ENCODE measurements around the gene CWF19L2.
"Not testable (repeated sequence)": the region's sequence is repeated elsewhere in the genome, so short reads cannot be mapped to it uniquely, and the experiment has no call there.

CWF19L2 gene

GRCh38 chr11:107457558-107458271, at the start of gene CWF19L2:
Gene CWF19L2, minus strand, starts transcription at chr11:107457825. Its CDS starts 9 bp downstream, at chr11:107457816.
- Mint-ChIP-seq H3K4me1 (ENCODE audit: low read depth) (peaks cover 24% of the 10 kb centered on the region), H3K36me3 (peaks cover 6% of the 10 kb centered on the region)

GRCh38 chr11:107505647-107506225, 48.1 kb upstream of the CWF19L2 start:
- no peaks in the 10 kb centered on the region for H3K4me1 Mint-ChIP-seq (ENCODE audit: low read depth)
- H3K36me3 Mint-ChIP-seq: peaks cover 62% of the 10 kb centered on the region
- H3K27me3 Mint-ChIP-seq: no peaks in the 10 kb centered on the region
- peaks cover 9% of the 10 kb centered on the region for H3K9me3 Mint-ChIP-seq (ENCODE audit: low read depth)
- H3K4me3 Mint-ChIP-seq: no peak overlapping the region
- H3K27ac Mint-ChIP-seq: no peak overlapping the region

More at GRCh38 chr11:107457558-107458271, at the start of gene CWF19L2:
- peak within 1 kb of the TSS; percentile 92 for H3K27ac Mint-ChIP-seq
- H3K4me3 Mint-ChIP-seq: peak within 1 kb of the TSS; percentile 97
- H3K27me3 Mint-ChIP-seq: no peaks in the 10 kb centered on the region
- no peaks in the 10 kb centered on the region for H3K9me3 Mint-ChIP-seq (ENCODE audit: low read depth)

DNA sequence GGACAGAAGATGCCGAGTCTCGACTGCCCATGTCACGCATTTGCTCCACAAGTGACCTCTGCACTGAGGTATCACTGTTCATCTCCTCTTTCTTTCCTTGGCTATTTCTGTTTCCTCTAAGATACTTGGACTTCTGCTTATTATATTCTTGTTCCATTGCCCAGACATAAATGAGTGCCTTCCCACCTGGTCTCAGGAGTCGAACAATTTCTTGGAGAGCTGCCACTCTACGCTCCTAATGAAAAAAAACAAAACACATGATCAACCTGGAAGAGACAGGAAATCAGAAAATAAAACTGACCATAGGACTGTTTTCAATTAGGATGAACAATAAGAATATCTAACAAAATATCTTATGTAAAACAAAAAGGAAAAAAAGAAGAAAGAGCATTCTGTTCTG, 47.4 kb upstream of the CWF19L2 start:
- H3K27me3 Mint-ChIP-seq: no peaks in the 10 kb centered on the region
- H3K9me3 Mint-ChIP-seq (ENCODE audit: low read depth): peaks cover 9% of the 10 kb centered on the region
- H3K4me1 Mint-ChIP-seq (ENCODE audit: low read depth): no peaks in the 10 kb centered on the region
- no peak overlapping the region for H3K27ac Mint-ChIP-seq
- H3K4me3 Mint-ChIP-seq: no peak overlapping the region
- H3K36me3 Mint-ChIP-seq: peaks cover 58% of the 10 kb centered on the region

GRCh38 chr11:107501713-107502112, 44.1 kb upstream of the CWF19L2 start:
- Mint-ChIP-seq H3K4me1 (ENCODE audit: low read depth) (no peaks in the 10 kb centered on the region), H3K9me3 (ENCODE audit: low read depth) (peaks cover 9% of the 10 kb centered on the region), H3K36me3 (peaks cover 49% of the 10 kb centered on the region), H3K27ac (no peak overlapping the region), H3K4me3 (no peak overlapping the region), H3K27me3 (no peaks in the 10 kb centered on the region)

- not testable (repeated sequence) for H3K9me3 Mint-ChIP-seq (ENCODE audit: low read depth); H3K27ac Mint-ChIP-seq; H3K4me3 Mint-ChIP-seq; H3K27me3 Mint-ChIP-seq; H3K4me1 Mint-ChIP-seq (ENCODE audit: low read depth)
- H3K36me3 Mint-ChIP-seq: peaks cover 17% of the 10 kb centered on the region
These were observed 39.7 kb upstream of the CWF19L2 start for GRCh38 chr11:107497371-107497770.

- no peak overlapping the region for H3K27ac Mint-ChIP-seq
- H3K4me1 Mint-ChIP-seq (ENCODE audit: low read depth): no peaks in the 10 kb centered on the region
These were observed 38.4 kb upstream of the CWF19L2 start for GRCh38 chr11:107496011-107496410.

GRCh38 chr11:107494055-107494454, 36.4 kb upstream of the CWF19L2 start:
- Mint-ChIP-seq H3K4me1 (ENCODE audit: low read depth) (no peaks in the 10 kb centered on the region), H3K27me3 (peaks cover 6% of the 10 kb centered on the region), H3K27ac (no peak overlapping the region), H3K36me3 (no peaks in the 10 kb centered on the region), H3K4me3 (no peak overlapping the region), H3K9me3 (ENCODE audit: low read depth) (no peaks in the 10 kb centered on the region)

More at GRCh38 chr11:107496011-107496410, 38.4 kb upstream of the CWF19L2 start:
- peaks cover under 1% of the 10 kb centered on the region for H3K9me3 Mint-ChIP-seq (ENCODE audit: low read depth)
- no peaks in the 10 kb centered on the region for H3K27me3 Mint-ChIP-seq
- no peak overlapping the region for H3K4me3 Mint-ChIP-seq
- peaks cover 6% of the 10 kb centered on the region for H3K36me3 Mint-ChIP-seq

- no peaks in the 10 kb centered on the region for H3K4me1 Mint-ChIP-seq (ENCODE audit: low read depth)
- H3K36me3 Mint-ChIP-seq: no peaks in the 10 kb centered on the region
- H3K27me3 Mint-ChIP-seq: peaks cover 6% of the 10 kb centered on the region
- H3K9me3 Mint-ChIP-seq (ENCODE audit: low read depth): no peaks in the 10 kb centered on the region
- H3K27ac Mint-ChIP-seq: no peak overlapping the region
- H3K4me3 Mint-ChIP-seq: no peak overlapping the region
These were observed 35.5 kb upstream of the CWF19L2 start for GRCh38 chr11:107493117-107493516.

- Mint-ChIP-seq H3K9me3 (ENCODE audit: low read depth) (no peaks in the 10 kb centered on the region), H3K36me3 (no peaks in the 10 kb centered on the region), H3K4me3 (no peak overlapping the region), H3K4me1 (ENCODE audit: low read depth) (no peaks in the 10 kb centered on the region), H3K27ac (no peak overlapping the region), H3K27me3 (peaks cover 8% of the 10 kb centered on the region)
These were observed 33.2 kb upstream of the CWF19L2 start for GRCh38 chr11:107490836-107491235.

DNA sequence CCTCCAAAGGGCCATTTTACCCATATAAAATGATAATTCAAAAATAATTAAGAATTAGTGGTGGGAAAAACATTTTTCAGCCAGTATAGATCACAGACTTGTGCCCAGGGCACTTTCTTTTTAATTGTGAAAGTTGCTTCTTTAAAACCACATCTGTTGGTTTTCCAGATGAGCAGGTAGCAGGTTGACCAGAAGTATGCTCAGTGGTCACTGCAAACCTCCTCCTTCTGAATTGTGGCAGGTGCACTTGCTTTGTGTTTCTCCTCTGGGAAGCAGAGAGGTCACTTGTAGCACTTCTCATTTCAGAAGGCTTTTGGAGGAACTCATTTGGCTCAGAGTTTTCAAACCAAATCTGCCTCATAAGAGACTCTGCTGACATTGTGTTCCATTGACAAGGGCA, 24.6 kb upstream of the CWF19L2 start:
- no peaks in the 10 kb centered on the region for H3K36me3 Mint-ChIP-seq
- H3K4me3 Mint-ChIP-seq: no peak overlapping the region
- peaks cover 5% of the 10 kb centered on the region for H3K9me3 Mint-ChIP-seq (ENCODE audit: low read depth)
- H3K27me3 Mint-ChIP-seq: peaks cover 13% of the 10 kb centered on the region
- no peak overlapping the region for H3K27ac Mint-ChIP-seq
- H3K4me1 Mint-ChIP-seq (ENCODE audit: low read depth): no peaks in the 10 kb centered on the region

DNA sequence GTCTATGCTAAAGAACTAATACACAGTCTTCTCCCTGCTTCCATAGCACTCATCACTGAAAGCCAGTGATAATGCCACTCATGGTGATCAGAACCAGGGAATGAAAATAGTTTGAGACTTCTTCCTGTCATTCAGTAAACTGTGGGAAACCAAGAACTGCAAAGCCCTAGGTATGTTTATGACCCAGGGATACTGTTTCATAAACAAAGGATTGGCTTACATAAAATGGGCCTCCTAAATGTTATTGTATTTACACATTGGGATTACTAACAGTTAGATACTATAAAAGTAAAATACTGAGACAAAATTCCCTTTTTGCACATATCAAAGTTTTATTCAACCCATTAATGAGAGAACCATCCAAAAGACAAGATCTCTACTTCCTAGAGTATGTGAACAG, 21.3 kb upstream of the CWF19L2 start:
- Mint-ChIP-seq H3K4me3 (no peak overlapping the region), H3K4me1 (ENCODE audit: low read depth) (no peaks in the 10 kb centered on the region), H3K9me3 (ENCODE audit: low read depth) (no peaks in the 10 kb centered on the region), H3K27ac (no peak overlapping the region), H3K27me3 (peaks cover 19% of the 10 kb centered on the region), H3K36me3 (no peaks in the 10 kb centered on the region)

- peaks cover 19% of the 10 kb centered on the region for H3K27me3 Mint-ChIP-seq
- H3K36me3 Mint-ChIP-seq: no peaks in the 10 kb centered on the region
- H3K4me3 Mint-ChIP-seq: no peak overlapping the region
- no peaks in the 10 kb centered on the region for H3K9me3 Mint-ChIP-seq (ENCODE audit: low read depth)
- H3K4me1 Mint-ChIP-seq (ENCODE audit: low read depth): no peaks in the 10 kb centered on the region
- H3K27ac Mint-ChIP-seq: no peak overlapping the region
These were observed 20.2 kb upstream of the CWF19L2 start for GRCh38 chr11:107477820-107478219.

- no peaks in the 10 kb centered on the region for H3K4me1 Mint-ChIP-seq (ENCODE audit: low read depth)
- H3K4me3 Mint-ChIP-seq: no peak overlapping the region
- no peaks in the 10 kb centered on the region for H3K9me3 Mint-ChIP-seq (ENCODE audit: low read depth)
- H3K36me3 Mint-ChIP-seq: no peaks in the 10 kb centered on the region
- no peak overlapping the region for H3K27ac Mint-ChIP-seq
- H3K27me3 Mint-ChIP-seq: peaks cover 32% of the 10 kb centered on the region
These were observed 16.2 kb upstream of the CWF19L2 start for GRCh38 chr11:107473792-107474191.

GRCh38 chr11:107472966-107473365, 15.3 kb upstream of the CWF19L2 start:
- H3K36me3 Mint-ChIP-seq: no peaks in the 10 kb centered on the region
- H3K4me3 Mint-ChIP-seq: no peak overlapping the region
- no peaks in the 10 kb centered on the region for H3K9me3 Mint-ChIP-seq (ENCODE audit: low read depth)
- H3K27ac Mint-ChIP-seq: no peak overlapping the region
- H3K27me3 Mint-ChIP-seq: peaks cover 34% of the 10 kb centered on the region
- no peaks in the 10 kb centered on the region for H3K4me1 Mint-ChIP-seq (ENCODE audit: low read depth)

- peaks cover 28% of the 10 kb centered on the region for H3K27me3 Mint-ChIP-seq
- H3K9me3 Mint-ChIP-seq (ENCODE audit: low read depth): peaks cover 3% of the 10 kb centered on the region
- no peak overlapping the region for H3K27ac Mint-ChIP-seq
- H3K4me1 Mint-ChIP-seq (ENCODE audit: low read depth): no peaks in the 10 kb centered on the region
- no peak overlapping the region for H3K4me3 Mint-ChIP-seq
- H3K36me3 Mint-ChIP-seq: no peaks in the 10 kb centered on the region
These were observed 11.0 kb upstream of the CWF19L2 start for GRCh38 chr11:107468596-107468995.

DNA sequence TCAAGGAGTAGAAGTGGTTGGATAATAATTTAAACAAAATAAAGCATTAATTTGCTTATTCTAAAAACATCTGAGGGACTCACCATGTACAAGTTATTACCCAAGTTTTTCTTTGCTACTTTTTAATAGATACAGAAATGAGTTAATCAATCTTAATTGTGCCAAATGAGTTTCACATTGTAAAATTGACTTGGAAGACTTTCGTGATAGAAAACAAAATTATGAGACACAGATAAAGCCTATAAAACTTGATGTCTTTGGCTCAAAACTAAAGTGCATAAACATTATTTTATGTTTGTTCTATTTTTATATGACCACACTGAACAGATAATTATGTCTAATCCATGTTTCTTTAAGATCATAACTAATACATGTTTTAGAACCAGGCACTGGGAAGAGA, 10.1 kb upstream of the CWF19L2 start:
- no peaks in the 10 kb centered on the region for H3K36me3 Mint-ChIP-seq
- H3K4me3 Mint-ChIP-seq: no peak overlapping the region
- peaks cover 6% of the 10 kb centered on the region for H3K9me3 Mint-ChIP-seq (ENCODE audit: low read depth)
- H3K27me3 Mint-ChIP-seq: peaks cover 28% of the 10 kb centered on the region
- H3K27ac Mint-ChIP-seq: no peak overlapping the region
- no peaks in the 10 kb centered on the region for H3K4me1 Mint-ChIP-seq (ENCODE audit: low read depth)
